Measurements from ENCODE around the gene KSR1. TPM values are rescaled to one million over a fixed set of nuclear protein-coding genes. Genes with fewer than 3 reads are reported as not detected.

The KSR1 gene
- total and polyA plus RNA-seq, 9 of the 15 experiments (the other 6 are each of a cell fraction or from before 2014, with no cell fraction given): 1.4 to 51.7 (median 18.4) TPM

DNA sequence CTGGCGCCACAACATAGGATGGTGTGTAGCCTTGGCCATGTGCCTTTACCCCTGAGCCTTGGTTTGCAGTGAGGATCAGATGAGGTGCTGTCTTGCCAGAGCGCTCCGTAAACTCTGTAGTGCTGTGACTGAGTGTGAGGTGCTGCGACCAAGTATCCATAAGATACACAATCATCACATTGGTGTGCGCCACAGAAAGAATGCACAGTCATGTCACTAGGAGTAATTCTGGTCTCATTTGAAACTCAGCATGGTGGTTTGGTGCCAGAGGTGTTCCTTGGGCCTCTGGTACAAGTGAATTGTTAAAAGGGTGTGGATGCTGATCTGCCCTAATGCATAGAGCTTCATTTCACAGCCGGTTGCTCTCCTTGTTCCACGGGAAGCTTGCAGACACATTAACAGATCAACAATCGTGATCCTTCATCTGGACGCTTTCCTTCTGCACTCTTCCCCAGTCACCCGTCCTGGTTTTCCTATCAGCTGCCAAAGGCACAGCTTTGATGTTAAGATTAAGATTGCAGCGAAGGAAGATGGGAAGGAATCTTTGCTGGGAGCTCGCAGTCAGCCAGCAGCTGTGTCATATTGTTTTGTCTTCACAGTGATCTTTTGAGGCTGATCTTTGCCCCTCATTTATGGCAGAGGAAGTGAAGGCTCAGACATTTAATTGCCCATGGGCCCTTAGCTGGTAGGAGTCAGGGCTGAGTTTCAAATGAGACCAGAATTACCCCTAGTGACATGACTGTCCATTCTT is 79.1 kb downstream of the KSR1 start (continued):
- TF ChIP-seq RBM39 (optimal IDR thresholded peaks at IDR 0.05; ENCODE audit: low read depth, low read length) (no peak), KDM1A (IDR thresholded peaks at IDR 0.05) (peak; percentile 39 to 45; a peak in 3 of 4 replicates), HNRNPH1 (optimal IDR thresholded peaks at IDR 0.05; ENCODE audit: low read depth, low read length) (no peak), RCOR1 (IDR thresholded peaks at IDR 0.05; ENCODE audit: borderline replicate concordance in 1 of 2, low read depth in 2 of 2, low read length in 2 of 2) (peak in 1 of 2 experiments; percentile 56; a peak in 1 of 4 replicates), CBFA2T3 (IDR thresholded peaks at IDR 0.05) (peak; percentile 68), MAFG (tag; conservative IDR thresholded peaks at IDR 0.05) (peak; percentile 81), MTA2 (IDR thresholded peaks at IDR 0.05; ENCODE audit: low read depth) (no peak), ARID1B (IDR thresholded peaks at IDR 0.05) (0 out of 2 replicates have a peak, but pooled peaks have one; percentile 24), C11orf30 (IDR thresholded peaks at IDR 0.05; ENCODE audit: low read depth) (peak; percentile 68), ZNF764 (CRISPR knock-in tag; IDR thresholded peaks at IDR 0.05; ENCODE audit: low read depth) (no peak), TCF3 (CRISPR knock-in tag; IDR thresholded peaks at IDR 0.05) (peak; percentile 31; the same call in 1 of the 2 replicates)
- TF ChIP-seq, protein P1, sequence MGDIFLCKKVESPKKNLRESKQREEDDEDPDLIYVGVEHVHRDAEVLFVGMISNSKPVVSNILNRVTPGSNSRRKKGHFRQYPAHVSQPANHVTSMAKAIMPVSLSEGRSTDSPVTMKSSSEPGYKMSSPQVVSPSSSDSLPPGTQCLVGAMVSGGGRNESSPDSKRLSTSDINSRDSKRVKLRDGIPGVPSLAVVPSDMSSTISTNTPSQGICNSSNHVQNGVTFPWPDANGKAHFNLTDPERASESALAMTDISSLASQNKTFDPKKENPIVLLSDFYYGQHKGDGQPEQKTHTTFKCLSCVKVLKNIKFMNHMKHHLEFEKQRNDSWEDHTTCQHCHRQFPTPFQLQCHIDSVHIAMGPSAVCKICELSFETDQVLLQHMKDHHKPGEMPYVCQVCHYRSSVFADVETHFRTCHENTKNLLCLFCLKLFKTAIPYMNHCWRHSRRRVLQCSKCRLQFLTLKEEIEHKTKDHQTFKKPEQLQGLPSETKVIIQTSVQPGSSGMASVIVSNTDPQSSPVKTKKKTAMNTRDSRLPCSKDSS (IDR thresholded peaks at IDR 0.05; ENCODE audit: low read depth, partially characterized antibody): no peak
- TF ChIP-seq, protein P2, sequence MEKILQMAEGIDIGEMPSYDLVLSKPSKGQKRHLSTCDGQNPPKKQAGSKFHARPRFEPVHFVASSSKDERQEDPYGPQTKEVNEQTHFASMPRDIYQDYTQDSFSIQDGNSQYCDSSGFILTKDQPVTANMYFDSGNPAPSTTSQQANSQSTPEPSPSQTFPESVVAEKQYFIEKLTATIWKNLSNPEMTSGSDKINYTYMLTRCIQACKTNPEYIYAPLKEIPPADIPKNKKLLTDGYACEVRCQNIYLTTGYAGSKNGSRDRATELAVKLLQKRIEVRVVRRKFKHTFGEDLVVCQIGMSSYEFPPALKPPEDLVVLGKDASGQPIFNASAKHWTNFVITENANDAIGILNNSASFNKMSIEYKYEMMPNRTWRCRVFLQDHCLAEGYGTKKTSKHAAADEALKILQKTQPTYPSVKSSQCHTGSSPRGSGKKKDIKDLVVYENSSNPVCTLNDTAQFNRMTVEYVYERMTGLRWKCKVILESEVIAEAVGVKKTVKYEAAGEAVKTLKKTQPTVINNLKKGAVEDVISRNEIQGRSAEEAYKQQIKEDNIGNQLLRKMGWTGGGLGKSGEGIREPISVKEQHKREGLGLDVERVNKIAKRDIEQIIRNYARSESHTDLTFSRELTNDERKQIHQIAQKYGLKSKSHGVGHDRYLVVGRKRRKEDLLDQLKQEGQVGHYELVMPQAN (IDR thresholded peaks at IDR 0.05; ENCODE audit: borderline replicate concordance): no peak
- TF ChIP-seq, protein P3, sequence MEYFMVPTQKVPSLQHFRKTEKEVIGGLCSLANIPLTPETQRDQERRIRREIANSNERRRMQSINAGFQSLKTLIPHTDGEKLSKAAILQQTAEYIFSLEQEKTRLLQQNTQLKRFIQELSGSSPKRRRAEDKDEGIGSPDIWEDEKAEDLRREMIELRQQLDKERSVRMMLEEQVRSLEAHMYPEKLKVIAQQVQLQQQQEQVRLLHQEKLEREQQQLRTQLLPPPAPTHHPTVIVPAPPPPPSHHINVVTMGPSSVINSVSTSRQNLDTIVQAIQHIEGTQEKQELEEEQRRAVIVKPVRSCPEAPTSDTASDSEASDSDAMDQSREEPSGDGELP (CRISPR knock-in tag; IDR thresholded peaks at IDR 0.05; ENCODE audit: borderline replicate concordance): no peak
- TF ChIP-seq, protein P4, sequence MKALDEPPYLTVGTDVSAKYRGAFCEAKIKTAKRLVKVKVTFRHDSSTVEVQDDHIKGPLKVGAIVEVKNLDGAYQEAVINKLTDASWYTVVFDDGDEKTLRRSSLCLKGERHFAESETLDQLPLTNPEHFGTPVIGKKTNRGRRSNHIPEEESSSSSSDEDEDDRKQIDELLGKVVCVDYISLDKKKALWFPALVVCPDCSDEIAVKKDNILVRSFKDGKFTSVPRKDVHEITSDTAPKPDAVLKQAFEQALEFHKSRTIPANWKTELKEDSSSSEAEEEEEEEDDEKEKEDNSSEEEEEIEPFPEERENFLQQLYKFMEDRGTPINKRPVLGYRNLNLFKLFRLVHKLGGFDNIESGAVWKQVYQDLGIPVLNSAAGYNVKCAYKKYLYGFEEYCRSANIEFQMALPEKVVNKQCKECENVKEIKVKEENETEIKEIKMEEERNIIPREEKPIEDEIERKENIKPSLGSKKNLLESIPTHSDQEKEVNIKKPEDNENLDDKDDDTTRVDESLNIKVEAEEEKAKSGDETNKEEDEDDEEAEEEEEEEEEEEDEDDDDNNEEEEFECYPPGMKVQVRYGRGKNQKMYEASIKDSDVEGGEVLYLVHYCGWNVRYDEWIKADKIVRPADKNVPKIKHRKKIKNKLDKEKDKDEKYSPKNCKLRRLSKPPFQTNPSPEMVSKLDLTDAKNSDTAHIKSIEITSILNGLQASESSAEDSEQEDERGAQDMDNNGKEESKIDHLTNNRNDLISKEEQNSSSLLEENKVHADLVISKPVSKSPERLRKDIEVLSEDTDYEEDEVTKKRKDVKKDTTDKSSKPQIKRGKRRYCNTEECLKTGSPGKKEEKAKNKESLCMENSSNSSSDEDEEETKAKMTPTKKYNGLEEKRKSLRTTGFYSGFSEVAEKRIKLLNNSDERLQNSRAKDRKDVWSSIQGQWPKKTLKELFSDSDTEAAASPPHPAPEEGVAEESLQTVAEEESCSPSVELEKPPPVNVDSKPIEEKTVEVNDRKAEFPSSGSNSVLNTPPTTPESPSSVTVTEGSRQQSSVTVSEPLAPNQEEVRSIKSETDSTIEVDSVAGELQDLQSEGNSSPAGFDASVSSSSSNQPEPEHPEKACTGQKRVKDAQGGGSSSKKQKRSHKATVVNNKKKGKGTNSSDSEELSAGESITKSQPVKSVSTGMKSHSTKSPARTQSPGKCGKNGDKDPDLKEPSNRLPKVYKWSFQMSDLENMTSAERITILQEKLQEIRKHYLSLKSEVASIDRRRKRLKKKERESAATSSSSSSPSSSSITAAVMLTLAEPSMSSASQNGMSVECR (CRISPR knock-in tag; IDR thresholded peaks at IDR 0.05): no peak
- TF ChIP-seq, protein P5, sequence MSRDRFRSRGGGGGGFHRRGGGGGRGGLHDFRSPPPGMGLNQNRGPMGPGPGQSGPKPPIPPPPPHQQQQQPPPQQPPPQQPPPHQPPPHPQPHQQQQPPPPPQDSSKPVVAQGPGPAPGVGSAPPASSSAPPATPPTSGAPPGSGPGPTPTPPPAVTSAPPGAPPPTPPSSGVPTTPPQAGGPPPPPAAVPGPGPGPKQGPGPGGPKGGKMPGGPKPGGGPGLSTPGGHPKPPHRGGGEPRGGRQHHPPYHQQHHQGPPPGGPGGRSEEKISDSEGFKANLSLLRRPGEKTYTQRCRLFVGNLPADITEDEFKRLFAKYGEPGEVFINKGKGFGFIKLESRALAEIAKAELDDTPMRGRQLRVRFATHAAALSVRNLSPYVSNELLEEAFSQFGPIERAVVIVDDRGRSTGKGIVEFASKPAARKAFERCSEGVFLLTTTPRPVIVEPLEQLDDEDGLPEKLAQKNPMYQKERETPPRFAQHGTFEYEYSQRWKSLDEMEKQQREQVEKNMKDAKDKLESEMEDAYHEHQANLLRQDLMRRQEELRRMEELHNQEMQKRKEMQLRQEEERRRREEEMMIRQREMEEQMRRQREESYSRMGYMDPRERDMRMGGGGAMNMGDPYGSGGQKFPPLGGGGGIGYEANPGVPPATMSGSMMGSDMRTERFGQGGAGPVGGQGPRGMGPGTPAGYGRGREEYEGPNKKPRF (IDR thresholded peaks at IDR 0.05; ENCODE audit: low read depth, low read length): no peak
